ENCODE measurements around the gene CAMTA1.

The CAMTA1 gene

DNA sequence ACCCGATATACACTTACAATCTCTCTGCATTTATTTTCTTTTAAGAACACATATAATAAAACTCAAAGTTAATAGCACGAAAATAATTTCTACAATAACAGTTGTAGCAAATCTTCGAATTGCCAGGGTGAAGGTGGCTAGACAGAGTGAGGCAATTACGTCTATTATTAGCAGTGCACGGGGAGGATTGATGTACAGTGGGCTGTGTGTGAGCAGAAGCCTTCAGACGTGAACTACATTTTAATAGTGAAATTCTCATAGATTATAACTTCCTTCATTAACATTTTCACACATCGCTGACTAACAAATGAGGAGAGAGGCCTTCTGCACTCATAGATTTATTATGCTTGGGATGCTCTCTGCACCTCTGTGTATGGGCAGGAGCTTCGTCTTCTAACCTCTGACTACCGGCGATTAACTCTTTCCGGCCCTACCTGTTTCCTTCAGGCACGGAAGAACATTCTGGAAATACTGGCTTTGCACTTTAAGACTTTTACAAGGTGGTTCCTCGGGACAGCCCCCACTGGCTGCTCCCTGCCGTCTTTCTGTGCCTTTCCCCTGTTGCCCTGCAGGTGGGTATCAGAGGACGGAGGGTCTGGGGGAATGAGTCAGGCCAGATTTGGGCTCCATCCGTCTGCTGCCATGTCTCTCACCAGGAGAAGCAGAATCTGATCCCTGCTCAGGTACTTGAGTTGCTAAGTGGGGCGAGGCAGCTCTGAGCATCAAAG, 200.5 kb downstream of the CAMTA1 start:
- no peak for DNase-seq

- DNase-seq = no peak
These were observed 201.0 kb downstream of the CAMTA1 start for GRCh38 chr1:6986281-6986680.

DNA sequence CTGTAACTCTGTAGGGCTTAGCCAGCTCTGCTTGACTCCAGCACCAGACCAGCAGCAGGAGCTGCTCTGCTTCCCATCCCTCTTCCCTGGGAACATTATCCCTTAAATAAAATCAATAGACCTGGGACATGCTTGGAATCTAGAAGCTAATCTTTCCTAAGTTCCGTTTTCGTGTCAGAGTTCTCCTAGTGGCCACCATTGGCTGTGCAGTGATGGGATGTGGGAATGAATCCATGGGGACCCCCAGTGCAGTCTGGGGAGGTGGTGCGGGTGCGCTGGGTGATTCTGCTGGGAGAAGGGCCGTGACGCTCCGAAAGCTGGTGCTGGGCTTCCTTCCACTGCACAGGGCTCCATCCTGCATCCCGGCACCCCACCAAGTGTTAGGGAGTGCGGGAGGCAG, 202.7 kb downstream of the CAMTA1 start:
- DNase-seq = no peak

DNA sequence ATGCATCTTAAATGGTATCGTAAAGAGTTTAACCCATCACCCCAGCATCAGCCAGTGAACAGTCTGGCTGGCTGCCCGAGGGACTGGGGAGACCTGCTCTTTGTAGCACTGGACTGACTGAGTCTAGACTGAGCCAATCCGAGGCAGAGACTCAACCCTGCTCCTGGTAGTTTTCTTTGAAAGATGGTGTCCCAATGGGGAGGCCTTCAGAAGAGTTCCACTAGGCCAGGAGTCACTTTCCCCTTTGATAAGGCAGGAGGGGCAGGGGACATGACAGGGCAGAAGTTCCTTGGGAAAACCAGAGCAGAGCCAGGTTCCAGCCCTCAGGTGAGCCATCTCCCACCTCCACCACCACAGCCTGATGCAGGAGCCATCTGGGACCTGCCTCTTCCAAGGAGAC, 203.5 kb downstream of the CAMTA1 start:
- no peak for DNase-seq

DNA sequence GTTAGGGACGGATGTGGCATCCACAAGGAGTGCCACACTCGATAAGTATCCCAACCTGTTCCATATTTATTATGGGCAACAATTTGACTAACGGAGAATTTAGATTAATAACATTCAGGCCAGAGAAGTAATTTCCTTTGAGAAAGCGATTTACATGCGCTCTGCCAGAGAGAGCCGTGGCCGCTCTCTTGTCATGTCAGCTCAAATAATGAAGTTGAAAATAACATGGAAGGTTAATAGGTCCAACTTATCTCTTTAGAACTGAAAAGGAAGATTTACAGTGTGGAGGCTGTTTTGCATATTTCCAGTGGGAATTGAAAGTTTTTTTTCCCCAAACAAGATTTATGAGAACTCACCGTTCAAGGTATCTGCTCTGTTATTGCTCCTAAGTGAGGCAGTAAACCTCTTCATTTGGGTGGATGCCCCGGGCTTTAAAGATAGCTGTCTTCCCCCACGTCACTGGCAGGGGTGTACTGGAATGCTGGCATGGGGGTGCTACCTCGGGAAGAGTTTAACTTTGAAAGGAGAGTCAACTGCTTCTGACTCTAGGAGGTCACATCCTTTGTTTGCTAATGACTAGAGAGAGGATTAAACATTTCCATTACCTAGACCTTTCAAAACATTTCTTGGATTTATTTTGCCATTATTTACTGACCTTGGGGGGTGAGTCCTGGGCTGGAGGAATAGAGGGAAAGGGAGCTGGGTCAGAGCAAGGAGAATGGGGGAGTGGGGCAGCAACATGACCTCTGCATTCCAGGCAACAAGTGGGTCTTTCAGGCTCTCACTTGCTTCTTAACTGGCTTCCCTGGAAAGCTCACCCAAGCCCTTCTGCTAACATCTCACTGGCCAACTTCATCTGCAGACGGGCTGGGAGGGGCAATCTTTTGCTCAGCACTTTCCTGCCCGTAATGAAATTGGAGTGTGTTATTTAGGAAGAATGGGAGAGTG, 204.2 kb downstream of the CAMTA1 start:
- peak; percentile 37 for DNase-seq

GRCh38 chr1:6991266-6991665, 206.0 kb downstream of the CAMTA1 start:
- no peak for DNase-seq

GRCh38 chr1:6995789-6996188, 210.5 kb downstream of the CAMTA1 start:
- no peak for DNase-seq

- DNase-seq = no peak
These were observed 211.1 kb downstream of the CAMTA1 start for GRCh38 chr1:6996371-6996770.

DNA sequence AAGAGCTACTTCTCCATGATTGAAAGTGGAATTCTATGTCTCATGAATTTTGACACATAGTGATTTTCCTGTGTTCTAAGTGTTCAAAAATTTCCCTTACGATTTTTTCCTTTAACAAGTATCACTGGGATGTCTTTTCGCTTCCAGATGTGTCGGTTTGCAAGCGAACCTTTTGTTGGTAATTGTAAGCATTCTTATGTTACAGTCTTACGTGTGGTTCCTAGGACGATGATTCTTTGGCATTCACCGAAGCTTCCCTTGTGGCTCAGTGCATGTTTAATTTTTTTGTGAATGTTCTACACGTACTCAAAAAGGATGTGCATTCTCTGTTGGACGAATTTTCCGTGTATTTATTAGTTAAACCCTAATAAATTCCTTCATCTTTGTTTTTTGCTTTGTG, 211.6 kb downstream of the CAMTA1 start:
- no peak for DNase-seq

GRCh38 chr1:6998267-6998666, 213.0 kb downstream of the CAMTA1 start:
- DNase-seq = no peak

- DNase-seq = no peak
These were observed 214.6 kb downstream of the CAMTA1 start for GRCh38 chr1:6999826-7000225.

GRCh38 chr1:7000720-7001119, 215.5 kb downstream of the CAMTA1 start:
- no peak for DNase-seq

DNA sequence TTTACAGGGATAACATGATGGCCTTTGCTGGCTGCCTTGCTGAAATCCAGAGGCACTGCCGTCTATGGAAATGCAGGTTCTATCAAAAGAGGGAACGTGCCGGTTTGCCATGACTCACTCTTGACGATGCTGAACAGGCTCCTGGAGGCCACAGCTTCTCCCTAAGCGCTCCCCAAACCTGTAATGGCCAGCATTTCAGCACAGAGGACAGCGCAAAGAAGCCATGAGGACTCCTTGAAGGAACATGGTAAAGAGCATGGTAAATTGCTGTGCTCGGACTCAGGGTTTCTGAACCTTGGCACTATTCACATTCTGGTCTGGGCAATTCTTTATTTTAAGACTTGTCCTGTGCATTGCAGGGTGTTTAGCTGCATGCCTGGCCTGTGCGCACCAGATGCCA, 217.5 kb downstream of the CAMTA1 start:
- DNase-seq = peak; percentile 29

DNA sequence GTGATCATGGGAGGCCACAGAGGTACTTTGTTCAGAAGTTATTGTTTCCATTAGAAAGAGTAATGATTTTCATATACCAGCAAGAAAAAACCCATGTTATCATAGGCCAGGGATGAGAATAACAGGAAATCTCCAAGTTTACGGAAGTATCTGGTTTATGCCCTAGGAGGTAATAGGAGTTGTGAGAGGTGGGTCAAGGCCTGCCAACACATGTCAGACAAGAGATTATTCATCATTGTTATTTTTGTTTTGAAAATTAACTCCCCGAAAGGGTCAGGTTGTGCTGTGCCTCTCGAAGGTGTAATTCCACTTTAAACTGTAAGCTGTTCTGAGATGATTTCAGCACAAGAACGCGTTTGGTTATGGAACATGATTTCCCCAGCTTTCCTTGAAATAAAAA, 218.4 kb downstream of the CAMTA1 start:
- no peak for DNase-seq

- no peak for DNase-seq
These were observed 218.9 kb downstream of the CAMTA1 start for GRCh38 chr1:7004181-7004580.

DNA sequence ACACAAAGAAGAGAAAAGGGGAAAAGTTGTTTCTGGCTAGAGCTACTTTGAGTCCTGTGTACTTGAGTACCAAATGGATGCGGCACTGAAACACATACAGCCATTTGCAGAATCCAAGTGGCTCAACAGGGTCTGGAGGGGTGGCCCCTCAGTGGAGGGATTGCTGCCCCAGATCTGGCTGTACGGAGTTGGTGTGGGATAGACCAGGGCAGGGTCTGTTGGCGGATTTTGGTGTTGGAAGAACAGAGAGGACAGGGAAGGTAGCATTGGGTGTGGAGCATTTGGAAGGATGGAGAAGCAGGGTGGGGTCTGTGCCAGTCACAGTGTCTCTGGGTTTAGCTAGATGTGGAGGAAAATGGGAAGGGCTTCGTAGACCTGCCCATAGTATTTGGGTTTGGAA, 220.5 kb downstream of the CAMTA1 start:
- no peak for DNase-seq

GRCh38 chr1:7006996-7007871, 222.0 kb downstream of the CAMTA1 start:
- peak; percentile 20 for DNase-seq

GRCh38 chr1:7007902-7008301, 222.6 kb downstream of the CAMTA1 start:
- no peak for DNase-seq

DNA sequence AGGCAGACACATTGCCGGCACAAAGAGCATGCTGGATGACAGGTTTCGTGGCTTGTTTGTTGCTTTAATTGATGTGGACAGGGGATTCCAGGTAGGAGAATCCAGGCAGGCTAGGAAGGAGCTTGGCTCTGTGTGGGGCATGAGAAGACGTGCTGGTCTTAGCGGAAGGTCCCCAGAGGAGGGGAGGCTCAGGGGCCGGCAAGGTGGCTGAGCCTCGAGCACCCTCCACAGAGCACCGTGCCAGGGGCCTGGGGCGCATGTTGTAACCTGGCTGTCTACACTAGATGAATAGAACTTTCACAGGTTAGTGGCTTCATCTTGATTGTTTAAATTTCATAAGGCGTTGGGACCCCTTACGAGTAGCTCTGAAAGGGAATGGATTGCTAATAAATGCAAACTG, 223.1 kb downstream of the CAMTA1 start:
- DNase-seq = no peak

GRCh38 chr1:7008975-7009740, 223.9 kb downstream of the CAMTA1 start:
- DNase-seq = peak; percentile 37

- peak; percentile 22 for DNase-seq
These were observed 224.7 kb downstream of the CAMTA1 start for GRCh38 chr1:7009741-7010525.

All from right forelimb (tissue), 1 donor.